HG03432 (cell line): ENCODE measurements around the gene CMTM7.
"Not testable (repeated sequence)": the region's sequence is repeated elsewhere in the genome, so short reads cannot be mapped to it uniquely, and the experiment has no call there.

Experiments used
- ATAC-seq: cut with Tn5 transposase; IDR thresholded peaks from one replicate; pipeline ENCODE4 v1.9.1; 2021; ENCODE audit warnings: mild to moderate bottlenecking, moderate library complexity; ENCODE audit not compliant: unreplicated experiment

CMTM7 gene

GRCh38 chr3:32379831-32380500 is 11.7 kb upstream of the CMTM7 start:
- ATAC-seq = no peak

GRCh38 chr3:32381922-32382321 is 9.7 kb upstream of the CMTM7 start:
- ATAC-seq = no peak

- no peak for ATAC-seq
These were observed 8.4 kb upstream of the CMTM7 start for GRCh38 chr3:32383136-32383711.

GRCh38 chr3:32384938-32385337 is 6.7 kb upstream of the CMTM7 start:
- ATAC-seq = no peak

- ATAC-seq = no peak
These were observed 4.1 kb upstream of the CMTM7 start for GRCh38 chr3:32387512-32387911.

GRCh38 chr3:32389577-32389976 is 2.1 kb upstream of the CMTM7 start:
- not testable (repeated sequence) for ATAC-seq

GRCh38 chr3:32392536-32393302 is 1.1 kb downstream of the CMTM7 start:
- peak; percentile 15 for ATAC-seq

- no peak for ATAC-seq
These were observed 3.8 kb downstream of the CMTM7 start for GRCh38 chr3:32395496-32395895.

- no peak for ATAC-seq
These were observed 6.3 kb downstream of the CMTM7 start for GRCh38 chr3:32397941-32398340.

- no peak for ATAC-seq
These were observed 6.9 kb downstream of the CMTM7 start for GRCh38 chr3:32398531-32398930.

GRCh38 chr3:32399030-32399620 is 7.5 kb downstream of the CMTM7 start:
- ATAC-seq = no peak

- no peak for ATAC-seq
These were observed 9.5 kb downstream of the CMTM7 start for GRCh38 chr3:32401126-32401525.

- peak; percentile 76 for ATAC-seq
These were observed 10.0 kb downstream of the CMTM7 start for GRCh38 chr3:32401556-32402081.

- no peak for ATAC-seq
These were observed 12.0 kb downstream of the CMTM7 start for GRCh38 chr3:32403663-32404062.

GRCh38 chr3:32404714-32405113 is 13.1 kb downstream of the CMTM7 start:
- no peak for ATAC-seq

GRCh38 chr3:32405155-32405554 is 13.5 kb downstream of the CMTM7 start:
- ATAC-seq = no peak

GRCh38 chr3:32405711-32406323 is 14.2 kb downstream of the CMTM7 start:
- ATAC-seq = no peak

- ATAC-seq = no peak
These were observed 15.1 kb downstream of the CMTM7 start for GRCh38 chr3:32406486-32407408.

GRCh38 chr3:32410367-32411246 is 19.0 kb downstream of the CMTM7 start:
- no peak for ATAC-seq
